ENCODE measurements around the gene OR52D1.

DNA sequence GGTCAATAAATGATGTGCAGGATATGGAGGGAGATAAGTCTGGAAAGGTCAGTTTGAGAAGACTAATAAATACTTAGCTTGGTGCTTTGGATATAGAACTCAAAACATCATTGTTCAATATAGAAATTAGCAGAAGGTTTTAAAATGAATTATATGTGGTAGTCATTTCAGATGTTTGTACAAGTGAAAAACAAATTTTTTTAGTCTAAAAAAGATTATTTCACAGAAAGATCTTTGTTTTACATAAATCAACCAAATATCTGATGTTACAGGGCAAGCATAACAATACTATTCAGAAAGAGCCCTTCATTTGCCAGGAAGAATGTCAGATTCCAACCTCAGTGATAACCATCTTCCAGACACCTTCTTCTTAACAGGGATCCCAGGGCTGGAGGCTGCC is at the start of gene OR52D1:
- no peak for TF ChIP-seq EZH2 (conservative IDR thresholded peaks at IDR 0.05; ENCODE audit: low read depth, low read length)
- no peak for TF ChIP-seq ZNF333 (CRISPR knock-in tag; IDR thresholded peaks at IDR 0.05; ENCODE audit: borderline replicate concordance)
- TF ChIP-seq, protein P1, sequence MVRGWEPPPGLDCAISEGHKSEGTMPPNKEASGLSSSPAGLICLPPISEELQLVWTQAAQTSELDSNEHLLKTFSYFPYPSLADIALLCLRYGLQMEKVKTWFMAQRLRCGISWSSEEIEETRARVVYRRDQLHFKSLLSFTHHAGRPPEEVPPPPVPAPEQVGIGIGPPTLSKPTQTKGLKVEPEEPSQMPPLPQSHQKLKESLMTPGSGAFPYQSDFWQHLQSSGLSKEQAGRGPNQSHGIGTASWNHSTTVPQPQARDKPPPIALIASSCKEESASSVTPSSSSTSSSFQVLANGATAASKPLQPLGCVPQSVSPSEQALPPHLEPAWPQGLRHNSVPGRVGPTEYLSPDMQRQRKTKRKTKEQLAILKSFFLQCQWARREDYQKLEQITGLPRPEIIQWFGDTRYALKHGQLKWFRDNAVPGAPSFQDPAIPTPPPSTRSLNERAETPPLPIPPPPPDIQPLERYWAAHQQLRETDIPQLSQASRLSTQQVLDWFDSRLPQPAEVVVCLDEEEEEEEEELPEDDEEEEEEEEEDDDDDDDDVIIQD (CRISPR knock-in tag; IDR thresholded peaks at IDR 0.05; ENCODE audit: low read depth) = no peak
- TF ChIP-seq, protein P2, sequence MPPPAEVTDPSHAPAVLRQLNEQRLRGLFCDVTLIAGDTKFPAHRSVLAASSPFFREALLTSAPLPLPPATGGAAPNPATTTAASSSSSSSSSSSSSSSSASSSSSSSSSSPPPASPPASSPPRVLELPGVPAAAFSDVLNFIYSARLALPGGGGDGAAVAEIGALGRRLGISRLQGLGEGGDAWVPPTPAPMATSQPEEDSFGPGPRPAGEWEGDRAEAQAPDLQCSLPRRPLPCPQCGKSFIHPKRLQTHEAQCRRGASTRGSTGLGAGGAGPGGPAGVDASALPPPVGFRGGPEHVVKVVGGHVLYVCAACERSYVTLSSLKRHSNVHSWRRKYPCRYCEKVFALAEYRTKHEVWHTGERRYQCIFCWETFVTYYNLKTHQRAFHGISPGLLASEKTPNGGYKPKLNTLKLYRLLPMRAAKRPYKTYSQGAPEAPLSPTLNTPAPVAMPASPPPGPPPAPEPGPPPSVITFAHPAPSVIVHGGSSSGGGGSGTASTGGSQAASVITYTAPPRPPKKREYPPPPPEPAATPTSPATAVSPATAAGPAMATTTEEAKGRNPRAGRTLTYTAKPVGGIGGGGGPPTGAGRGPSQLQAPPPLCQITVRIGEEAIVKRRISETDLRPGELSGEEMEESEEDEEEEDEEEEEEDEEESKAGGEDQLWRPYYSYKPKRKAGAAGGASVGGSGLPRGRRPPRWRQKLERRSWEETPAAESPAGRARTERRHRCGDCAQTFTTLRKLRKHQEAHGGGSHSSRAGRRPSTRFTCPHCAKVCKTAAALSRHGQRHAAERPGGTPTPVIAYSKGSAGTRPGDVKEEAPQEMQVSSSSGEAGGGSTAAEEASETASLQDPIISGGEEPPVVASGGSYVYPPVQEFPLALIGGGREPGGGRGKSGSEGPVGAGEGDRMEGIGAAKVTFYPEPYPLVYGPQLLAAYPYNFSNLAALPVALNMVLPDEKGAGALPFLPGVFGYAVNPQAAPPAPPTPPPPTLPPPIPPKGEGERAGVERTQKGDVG (CRISPR knock-in tag; IDR thresholded peaks at IDR 0.05; ENCODE audit: borderline replicate concordance) = no peak

All from HepG2 (cell line).